Epithelial cell of proximal tubule (primary cell): Measurements from ENCODE around the gene CATSPERE. TPM values are rescaled to one million over a fixed set of nuclear protein-coding genes. Genes with fewer than 3 reads are reported as not detected.

Experiments used
- DNase-seq: peaks from one replicate; pipeline ENCODE4 v3.0.0-alpha.2; 2011; ENCODE audit warnings: low read depth
- H3K4me3 ChIP-seq: 2 replicates; pipeline ENCODE4 v1.5.1; 2011; ENCODE audit warnings: low read depth, mild to moderate bottlenecking, low read length
- CTCF ChIP-seq: conservative IDR thresholded peaks from 2 replicates; pipeline ENCODE4 v1.5.1; 2012; ENCODE audit warnings: low read depth, mild to moderate bottlenecking, low read length
- total RNA-seq: library from RNA; depleted of rRNA; stranded (reverse); fragments of >200 nt; gene quantifications from 2 replicates; pipeline ENCODE4 v1.2.3, GENCODE V29; 2015

CATSPERE gene
- total RNA-seq, 1 donor from 2014 or later: under 0.01 TPM

- no peak overlapping the region for H3K4me3 ChIP-seq
- DNase-seq: no peak
- TF ChIP-seq CTCF: no peak
These were observed 138.9 kb downstream of the CATSPERE start for GRCh38 chr1:244599937-244600350.

- no peak overlapping the region for H3K4me3 ChIP-seq
- no peak for DNase-seq
- TF ChIP-seq CTCF: no peak
These were observed 140.3 kb downstream of the CATSPERE start for GRCh38 chr1:244601336-244601735.

DNA sequence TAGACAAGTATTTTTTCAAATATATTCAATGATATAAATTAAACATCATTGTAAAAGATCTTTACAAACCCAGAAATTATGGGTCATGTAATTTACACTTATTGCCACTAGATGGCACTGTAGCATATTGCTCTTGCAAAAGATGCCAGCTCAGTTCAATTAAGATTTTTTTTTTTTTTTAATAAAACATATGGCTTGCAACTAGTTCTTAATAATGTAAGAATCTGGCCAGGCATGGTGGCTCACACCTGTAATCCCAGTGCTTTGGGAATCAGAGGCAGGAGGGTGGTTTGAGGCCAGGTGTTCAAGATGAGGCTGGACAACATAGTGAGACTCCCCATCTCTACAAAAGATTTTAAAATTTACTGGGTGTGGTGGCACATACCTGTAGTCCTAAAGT is 142.4 kb downstream of the CATSPERE start:
- DNase-seq: no peak
- peak; percentile 68 for TF ChIP-seq CTCF
- no peak overlapping the region for H3K4me3 ChIP-seq

GRCh38 chr1:244605835-244606370 is 144.8 kb downstream of the CATSPERE start:
- no peak for TF ChIP-seq CTCF
- DNase-seq: no peak
- H3K4me3 ChIP-seq: no peak overlapping the region

GRCh38 chr1:244614113-244614836 is 153.2 kb downstream of the CATSPERE start:
- TF ChIP-seq CTCF: no peak
- no peak overlapping the region for H3K4me3 ChIP-seq
- no peak for DNase-seq

DNA sequence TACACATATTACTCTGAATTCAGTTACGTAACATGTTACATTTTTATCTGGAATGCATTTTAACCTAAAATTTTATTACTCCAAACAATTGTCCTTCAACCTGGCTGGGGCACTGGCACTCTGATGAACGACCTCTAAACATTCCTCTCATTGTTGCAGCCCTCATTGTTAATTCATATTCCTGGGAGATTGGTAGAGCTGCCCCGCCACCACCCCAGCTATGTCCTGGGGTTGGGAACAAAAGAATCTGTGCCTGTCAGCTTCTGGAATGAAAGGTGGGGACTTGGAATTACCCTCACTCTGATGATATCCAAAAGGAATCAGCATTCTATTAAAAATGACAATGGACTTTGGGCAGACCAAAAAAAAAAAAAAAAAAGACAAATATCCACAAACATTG is 153.8 kb downstream of the CATSPERE start:
- TF ChIP-seq CTCF: no peak
- no peak for DNase-seq
- H3K4me3 ChIP-seq: no peak overlapping the region

DNA sequence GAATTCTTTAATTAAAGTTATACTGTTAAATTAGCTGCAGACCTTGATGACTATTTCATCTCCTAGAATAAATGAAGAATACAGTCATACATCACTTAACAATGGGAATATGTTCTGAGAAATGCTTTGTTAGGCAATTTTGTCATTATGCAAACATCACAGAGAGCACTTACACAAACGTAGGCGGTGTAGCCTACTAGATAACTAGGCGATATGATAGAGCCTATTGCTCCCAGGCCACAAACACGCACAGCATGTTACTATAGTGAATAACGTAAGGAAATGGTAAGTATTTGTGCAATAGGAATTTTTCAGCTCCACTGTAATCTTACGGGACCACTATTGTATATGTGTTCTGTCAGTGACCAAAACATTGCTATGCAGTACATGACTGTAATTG is 154.2 kb downstream of the CATSPERE start:
- no peak for TF ChIP-seq CTCF
- DNase-seq: no peak

More for the DNA sequence above, 154.2 kb downstream of the CATSPERE start:
- H3K4me3 ChIP-seq: no peak overlapping the region
